K562 (cell line): ENCODE measurements around the gene NOX5. TPM values are rescaled to one million over a fixed set of nuclear protein-coding genes. Genes with fewer than 3 reads are reported as not detected.
A peak's percentile ranks its signal among the peaks of the same experiment; 100 is the strongest.

Experiments used
- ARID1B ChIP-seq: fragments of 450-650 bp; IDR thresholded peaks from 2 replicates; pipeline ENCODE4 v1.6.1; 2016; ENCODE audit warnings: antibody characterized with exemption, mild to moderate bottlenecking, inconsistent platforms
- ATF1 ChIP-seq, 2 experiments: fragments of 450-650 bp in 1 of 2; IDR thresholded peaks; 2 replicates each; pipeline ENCODE4 v1.6.1; 2016; ENCODE audit warnings: missing compliant biosample characterization in 1 of 2, missing genetic modification characterization in 1 of 2
- BCLAF1 ChIP-seq, 2 experiments: fragments of 450-650 bp in 1 of 2; IDR thresholded peaks; 2 replicates each; pipeline ENCODE4 v1.6.1; 2011 to 2017; ENCODE audit warnings: low read depth in 2 of 2, antibody characterized with exemption in 1 of 2, borderline replicate concordance in 1 of 2, low read length in 1 of 2, mild to moderate bottlenecking in 1 of 2, mixed read lengths in 1 of 2; ENCODE audit not compliant: control insufficient read depth in 1 of 2
- EP300 ChIP-seq: IDR thresholded peaks from 2 replicates; pipeline ENCODE4 v1.6.1; 2012; ENCODE audit warnings: low read length, improper control_type of control experiment
- ETV1 ChIP-seq: fragments of 450-650 bp; conservative IDR thresholded peaks from 2 replicates; pipeline ENCODE4 v1.6.1; 2016; ENCODE audit warnings: missing genetic modification characterization, control low read depth, low read depth, missing compliant biosample characterization
- GABPB1 ChIP-seq: sonication (generic); formaldehyde crosslinking; IDR thresholded peaks from 2 replicates; pipeline ENCODE4 v1.8.0; 2022; ENCODE audit warnings: mild to moderate bottlenecking, missing genetic modification reagents
- MAFG ChIP-seq: fragments of 450-650 bp; conservative IDR thresholded peaks from 2 replicates; pipeline ENCODE4 v1.6.1; 2016; ENCODE audit warnings: missing genetic modification characterization, missing compliant biosample characterization
- NUFIP1 ChIP-seq: fragments of 450-650 bp; IDR thresholded peaks from 2 replicates; pipeline ENCODE4 v1.6.1; 2018; ENCODE audit not compliant: partially characterized antibody
- POLR2B ChIP-seq: fragments of 450-650 bp; IDR thresholded peaks from 2 replicates; pipeline ENCODE4 v1.6.1; 2018; ENCODE audit warnings: low read depth; ENCODE audit not compliant: partially characterized antibody
- PTBP1 ChIP-seq: fragments of 200-400 bp; formaldehyde crosslinking; IDR thresholded peaks from 2 replicates; pipeline ENCODE4 v1.6.1; 2017; ENCODE audit warnings: low read depth, low read length
- RREB1 ChIP-seq: fragments of 250-450 bp; sonication (Bioruptor Pico); IDR thresholded peaks from 2 replicates; pipeline ENCODE4 v1.4.0; 2020
- SAFB2 ChIP-seq: fragments of 200-400 bp; formaldehyde crosslinking; IDR thresholded peaks from 2 replicates; pipeline ENCODE4 v1.6.1; 2018; ENCODE audit warnings: borderline replicate concordance, low read length, low read depth, moderate library complexity; ENCODE audit not compliant: severe bottlenecking
- SRSF3 ChIP-seq: fragments of 200-400 bp; formaldehyde crosslinking; IDR thresholded peaks from 2 replicates; pipeline ENCODE4 v1.6.1; 2016; ENCODE audit warnings: mild to moderate bottlenecking, low read length, moderate library complexity; ENCODE audit not compliant: insufficient read depth
- TBP ChIP-seq: optimal IDR thresholded peaks from 2 replicates; pipeline ENCODE3; 2011; ENCODE audit warnings: low read depth, low read length, improper control_type of control experiment
- TEAD1 ChIP-seq, 2 experiments: fragments of 450-650 bp in 1 of 2; sonication (generic) in 1 of 2; formaldehyde crosslinking; IDR thresholded peaks; 2 replicates each; pipeline versions ENCODE4 v1.4.0 to v1.8.0; 2020 to 2022; ENCODE audit warnings: mild to moderate bottlenecking in 2 of 2, missing genetic modification reagents in 1 of 2
- TFAM ChIP-seq: fragments of 250-450 bp; sonication (Bioruptor Pico); conservative IDR thresholded peaks from 2 replicates; pipeline ENCODE4 v1.5.0; 2021; ENCODE audit warnings: mild to moderate bottlenecking, moderate library complexity
- ZBTB7A ChIP-seq: IDR thresholded peaks from 2 replicates; pipeline ENCODE4 v1.6.1; 2011; ENCODE audit warnings: low read depth, mild to moderate bottlenecking, low read length, moderate library complexity, borderline replicate concordance; ENCODE audit not compliant: control insufficient read depth
- ZBTB8A ChIP-seq: fragments of 450-650 bp; IDR thresholded peaks from 2 replicates; pipeline ENCODE4 v1.6.1; 2018; ENCODE audit warnings: mild to moderate bottlenecking, moderate library complexity; ENCODE audit not compliant: partially characterized antibody
- ZC3H11A ChIP-seq: IDR thresholded peaks from 2 replicates; pipeline ENCODE4 v1.6.1; 2012; ENCODE audit warnings: low read depth, low read length, improper control_type of control experiment
- ZNF175 ChIP-seq: fragments of 200-800 bp; sonication (Bioruptor generic); IDR thresholded peaks from 2 replicates; pipeline ENCODE4 v1.6.1; 2016; ENCODE audit warnings: low read depth, mild to moderate bottlenecking, missing genetic modification characterization, missing compliant biosample characterization
- polyA plus RNA-seq, 8 experiments: library from polyadenylated mRNA; depleted of rRNA in 4 of 8; stranded (reverse) in 5 of 8; unstranded in 3 of 8; fragments of >200 nt; fragmentation: Nextera tagmentation in 2 of 8; fragmentation: Illumina TruSeq in 1 of 8; extraction: Ambion mirVana in 2 of 8; extraction: Trizol in 1 of 8; gene quantifications; 2 replicates each; pipeline versions ENCODE4 v1.2.1 to v1.2.3, GENCODE V29; 2011 to 2014; ENCODE audit warnings: inconsistent platforms in 1 of 8, missing spikeins in 1 of 8
- total RNA-seq, 7 experiments: library from RNA; depleted of rRNA in 6 of 7; stranded (reverse); fragments of >200 nt in 6 of 7; fragmentation: Illumina TruSeq in 2 of 7; extraction: Trizol in 2 of 7; gene quantifications; 2 replicates each; pipeline versions ENCODE4 v1.2.1 to v1.2.3, GENCODE V29; 2011 to 2021; ENCODE audit warnings: low replicate concordance in 1 of 7

Gene NOX5
- total and polyA plus RNA-seq, 9 of the 15 experiments (the other 6 are each of a cell fraction or from before 2014, with no cell fraction given): 0.01 TPM; not detected in 8

- 0 out of 2 replicates have a peak, but pooled peaks have one; percentile 40 for TF ChIP-seq PTBP1
- TF ChIP-seq TBP: no peak
- peak in 1 of 2 experiments; percentile 53; a peak in 1 of 4 replicates for TF ChIP-seq BCLAF1 (IDR thresholded peaks at IDR 0.05; ENCODE audit: borderline replicate concordance in 1 of 2, control insufficient read depth in 1 of 2, low read depth in 2 of 2, low read length in 1 of 2)
- peak; percentile 92 for TF ChIP-seq ZNF175 (CRISPR knock-in tag)
- TF ChIP-seq ETV1 (tag): no peak
- TF ChIP-seq RREB1 (CRISPR knock-in tag): no peak
- TF ChIP-seq ZBTB7A: no peak
- TF ChIP-seq EP300: peak; percentile 96
- TF ChIP-seq POLR2B: no peak
- TF ChIP-seq SAFB2: no peak
- no peak for TF ChIP-seq NUFIP1
- no peak for TF ChIP-seq SRSF3
- TF ChIP-seq TFAM (CRISPR knock-in tag): no peak
- peak; percentile 99 for TF ChIP-seq ARID1B
- TF ChIP-seq ZC3H11A: no peak
- TF ChIP-seq TEAD1 (CRISPR knock-in tag; IDR thresholded peaks at IDR 0.05): peak in 1 of 2 experiments; percentile 81; a peak in 1 of 4 replicates
- TF ChIP-seq GABPB1 (CRISPR knock-in tag): no peak
- no peak for TF ChIP-seq ATF1 (CRISPR knock-in tag; IDR thresholded peaks at IDR 0.05)
- peak; percentile 68 for TF ChIP-seq ATF1 (tag; IDR thresholded peaks at IDR 0.05)
- no peak for TF ChIP-seq ZBTB8A
- TF ChIP-seq MAFG (tag): no peak; the same call in 1 of the 2 replicates
Measured at GRCh38 chr15:68991723-68992122, 22.8 kb upstream of the NOX5 start (continued).
